GM21529 (cell line): ENCODE measurements around the gene FAM219B.

ENCODE experiments used
- ATAC-seq: cut with Tn5 transposase; IDR thresholded peaks from one replicate; pipeline ENCODE4 v1.9.1; 2021; ENCODE audit not compliant: unreplicated experiment

Gene FAM219B

GRCh38 chr15:74873756-74874424 lies 32.8 kb downstream of the FAM219B start:
- ATAC-seq, result no peak

- ATAC-seq, result peak; percentile 72
Observed at GRCh38 chr15:74873036-74873755, 33.5 kb downstream of the FAM219B start, which contains the start of gene SCAMP2. Gene SCAMP2, minus strand, starts transcription at chr15:74873365. Its CDS starts 110 bp downstream, at chr15:74873255.

- ATAC-seq, result no peak
Observed at GRCh38 chr15:74872702-74873035, 34.0 kb downstream of the FAM219B start.

GRCh38 chr15:74870436-74871215 lies 36.0 kb downstream of the FAM219B start:
- no peak for ATAC-seq

GRCh38 chr15:74869726-74870407 lies 36.8 kb downstream of the FAM219B start:
- peak; percentile 52 for ATAC-seq

GRCh38 chr15:74869372-74869725 lies 37.3 kb downstream of the FAM219B start:
- ATAC-seq, result no peak

GRCh38 chr15:74868059-74868458 lies 38.6 kb downstream of the FAM219B start:
- ATAC-seq, result no peak

GRCh38 chr15:74867466-74868038 lies 39.1 kb downstream of the FAM219B start:
- ATAC-seq, result no peak

GRCh38 chr15:74866090-74866489 lies 40.6 kb downstream of the FAM219B start:
- no peak for ATAC-seq

GRCh38 chr15:74865316-74865715 lies 41.3 kb downstream of the FAM219B start:
- ATAC-seq, result no peak

- no peak for ATAC-seq
Observed at GRCh38 chr15:74864296-74864695, 42.4 kb downstream of the FAM219B start.

- ATAC-seq, result no peak
Observed at GRCh38 chr15:74863239-74864056, 43.2 kb downstream of the FAM219B start.

- ATAC-seq, result no peak
Observed at GRCh38 chr15:74858369-74858740, 48.3 kb downstream of the FAM219B start.

GRCh38 chr15:74857671-74858368 lies 48.8 kb downstream of the FAM219B start:
- no peak for ATAC-seq

- peak; percentile 82 for ATAC-seq
Observed at GRCh38 chr15:74857082-74857655, 49.5 kb downstream of the FAM219B start.

GRCh38 chr15:74856537-74856936 lies 50.1 kb downstream of the FAM219B start:
- no peak for ATAC-seq

GRCh38 chr15:74855857-74856256 lies 50.8 kb downstream of the FAM219B start:
- ATAC-seq, result no peak

GRCh38 chr15:74854453-74855022 lies 52.1 kb downstream of the FAM219B start:
- no peak for ATAC-seq

- ATAC-seq, result no peak
Observed at GRCh38 chr15:74851960-74852359, 54.7 kb downstream of the FAM219B start.
